HG02798 (cell line): ENCODE measurements around the gene CPXM1.
"Not testable (repeated sequence)": the region's sequence is repeated elsewhere in the genome, so short reads cannot be mapped to it uniquely, and the experiment has no call there.

Experiments
- ATAC-seq: cut with Tn5 transposase; IDR thresholded peaks from one replicate; pipeline ENCODE4 v1.9.1; 2021; ENCODE audit warnings: mild to moderate bottlenecking; ENCODE audit not compliant: unreplicated experiment, poor library complexity

The CPXM1 gene

DNA sequence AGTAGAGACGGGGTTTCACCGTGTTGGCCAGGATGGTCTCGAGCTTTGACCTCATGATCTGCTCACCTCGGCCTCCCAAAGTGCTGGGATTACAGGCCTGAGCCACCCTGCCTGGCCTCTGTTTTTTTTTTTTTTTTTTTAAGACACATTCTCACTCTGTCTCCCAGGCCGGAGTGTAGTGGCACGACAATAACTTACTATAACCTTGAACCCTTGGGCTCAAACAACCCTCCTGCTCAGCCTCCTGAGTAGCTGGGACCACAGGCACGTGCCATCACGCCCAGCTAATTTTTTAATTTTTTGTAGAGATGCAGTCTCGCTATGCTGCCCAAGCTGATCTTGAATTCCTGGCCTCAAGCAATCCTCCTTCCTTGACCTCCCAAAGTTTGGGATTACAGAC, 26.6 kb downstream of the CPXM1 start:
- no peak for ATAC-seq

DNA sequence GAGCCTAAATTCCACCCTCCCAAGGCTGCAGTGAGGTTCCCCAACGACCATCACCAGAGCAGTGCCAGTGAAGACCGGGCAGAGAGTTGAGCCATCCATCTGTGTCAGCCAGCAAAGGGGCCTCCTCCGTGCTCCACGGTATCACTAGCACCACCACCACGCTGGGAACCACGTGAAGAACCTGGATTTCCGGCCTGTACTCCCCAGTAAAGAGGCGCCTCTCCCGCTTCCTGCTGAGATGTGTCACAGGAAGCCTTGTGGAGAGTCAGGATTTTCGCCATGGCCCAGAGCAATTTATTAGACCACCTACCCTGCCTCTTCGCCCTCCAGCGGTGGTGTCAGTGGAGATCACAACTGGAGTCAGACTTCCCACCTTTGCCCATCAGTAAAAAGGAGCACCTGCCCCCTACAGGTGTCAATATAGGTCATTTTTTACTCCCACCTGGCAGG, 28.8 kb downstream of the CPXM1 start:
- no peak for ATAC-seq

DNA sequence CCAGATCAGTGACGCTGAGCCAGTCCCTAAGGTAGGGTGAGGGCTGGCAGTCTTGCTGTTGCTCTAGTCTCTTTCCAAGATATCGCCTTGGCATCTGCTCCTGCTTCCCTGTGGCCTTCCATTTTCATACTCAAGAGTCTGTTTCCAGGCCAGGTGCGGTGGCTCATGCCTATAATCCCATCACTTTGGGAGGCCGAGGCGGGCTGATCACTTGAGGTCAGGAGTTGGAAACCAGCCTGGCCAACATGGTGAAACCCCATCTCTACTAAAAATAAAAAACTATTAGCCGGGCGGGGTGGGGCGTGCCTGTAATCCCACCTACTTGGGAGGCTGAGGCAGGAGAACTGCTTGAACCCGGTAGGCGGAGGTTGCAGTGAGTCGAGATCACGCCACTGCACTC, 30.3 kb downstream of the CPXM1 start:
- ATAC-seq: not testable (repeated sequence)

DNA sequence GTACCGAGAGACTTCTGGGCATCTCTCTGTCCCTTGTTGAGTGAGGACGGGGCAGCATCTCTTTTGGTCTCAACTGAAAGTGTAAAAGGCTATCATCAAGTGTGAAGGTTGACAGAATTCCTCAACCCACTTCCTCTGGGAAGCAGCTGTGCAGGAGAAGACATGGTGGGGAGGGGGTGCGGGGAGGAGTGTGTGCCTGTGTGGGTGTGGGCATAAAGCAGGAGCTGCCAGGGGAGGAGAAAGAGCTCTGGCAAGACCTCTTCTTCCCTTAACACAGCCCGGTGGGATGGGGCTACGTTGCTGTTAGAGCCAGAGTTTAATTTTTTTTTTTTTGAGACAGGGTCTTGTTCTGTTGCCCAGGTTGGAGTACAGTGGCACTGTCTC, 31.8 kb downstream of the CPXM1 start:
- no peak for ATAC-seq

DNA sequence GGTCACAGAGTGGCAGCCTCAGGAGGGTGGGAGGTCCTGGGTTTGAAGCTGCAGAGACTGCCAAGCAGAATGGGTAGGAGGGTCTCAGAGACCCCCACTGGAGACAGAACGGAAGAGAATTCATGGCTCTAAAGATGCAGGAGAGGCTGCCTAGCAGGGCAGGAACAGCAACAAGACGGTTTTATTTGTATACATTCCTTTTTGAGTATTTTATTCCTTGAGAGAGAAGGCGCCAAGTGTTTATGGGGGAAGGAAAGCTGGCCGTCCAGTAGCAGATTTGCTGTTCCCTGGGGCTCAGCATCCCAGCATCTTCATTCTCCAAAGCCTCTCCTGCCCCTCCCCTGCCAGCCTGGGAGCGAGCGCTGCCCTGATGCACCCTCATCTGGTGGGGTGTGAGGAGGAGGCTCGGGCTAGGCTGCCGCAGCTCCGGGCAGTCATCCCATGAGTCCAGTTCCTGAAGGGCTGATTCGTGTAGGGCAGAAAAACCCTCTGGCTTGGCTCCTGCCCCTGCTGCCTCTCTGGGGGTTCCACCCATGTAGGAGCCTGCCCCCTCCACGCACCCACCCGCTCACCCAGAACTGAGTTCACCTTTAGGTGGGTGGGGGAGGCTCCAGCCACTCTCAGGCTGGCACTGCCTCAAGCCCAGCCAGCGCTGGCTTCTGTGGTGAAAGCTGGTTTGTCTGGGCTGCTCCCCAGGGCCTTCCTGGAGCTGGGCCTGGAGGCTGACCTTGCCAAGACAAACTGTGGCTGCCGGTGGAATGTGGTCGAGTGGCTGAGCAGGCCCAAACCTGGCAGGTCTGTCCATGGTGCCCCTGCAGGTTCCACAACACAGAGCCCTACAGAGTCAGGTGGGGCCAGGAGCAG, 32.4 kb downstream of the CPXM1 start:
- no peak for ATAC-seq

DNA sequence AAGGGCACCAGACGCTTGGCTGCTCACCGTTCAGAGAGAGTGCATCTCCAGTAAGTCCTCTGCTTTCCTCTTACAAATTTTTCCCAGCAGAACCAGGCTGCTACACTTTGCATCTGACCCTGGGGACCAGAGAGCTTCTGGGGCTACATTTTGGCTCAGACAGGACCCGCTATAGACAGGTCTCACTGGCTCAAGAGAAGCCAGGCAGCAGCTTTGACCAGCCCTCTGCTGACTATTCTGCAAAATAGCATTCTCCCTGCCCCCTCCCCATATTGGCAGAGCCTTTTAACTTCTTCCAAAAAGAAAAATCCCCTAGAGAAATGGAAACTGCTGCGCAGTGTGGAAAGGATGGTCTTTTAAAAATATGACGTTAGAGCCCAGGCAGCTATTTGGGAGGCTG, 37.2 kb downstream of the CPXM1 start:
- ATAC-seq: no peak

DNA sequence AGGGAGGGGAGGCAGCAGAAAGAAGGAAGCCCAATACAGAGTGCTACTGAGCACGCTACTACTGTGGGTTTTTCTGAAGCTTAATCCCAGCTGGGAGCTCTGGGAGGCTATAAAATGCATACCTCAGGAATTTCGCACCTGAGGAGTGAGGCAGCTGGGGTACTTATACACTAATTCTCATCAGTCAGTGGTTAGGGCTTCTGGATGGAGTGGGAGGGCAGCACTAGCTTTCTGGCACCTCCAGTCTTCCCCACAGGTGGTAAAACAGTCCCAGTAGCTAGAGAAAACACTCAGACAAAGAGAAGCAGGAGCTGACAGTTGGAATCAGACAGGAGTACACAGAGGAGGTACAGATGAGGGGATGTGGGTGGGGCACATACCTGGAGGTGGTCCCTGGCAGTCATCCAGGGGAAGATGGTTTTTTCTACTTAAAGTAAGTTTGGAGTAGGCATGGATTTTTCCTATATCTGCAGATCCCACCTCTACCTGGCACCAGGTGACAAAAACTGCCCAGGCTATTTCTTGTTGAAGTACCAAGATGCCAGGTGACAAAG, 37.8 kb downstream of the CPXM1 start:
- ATAC-seq: no peak

DNA sequence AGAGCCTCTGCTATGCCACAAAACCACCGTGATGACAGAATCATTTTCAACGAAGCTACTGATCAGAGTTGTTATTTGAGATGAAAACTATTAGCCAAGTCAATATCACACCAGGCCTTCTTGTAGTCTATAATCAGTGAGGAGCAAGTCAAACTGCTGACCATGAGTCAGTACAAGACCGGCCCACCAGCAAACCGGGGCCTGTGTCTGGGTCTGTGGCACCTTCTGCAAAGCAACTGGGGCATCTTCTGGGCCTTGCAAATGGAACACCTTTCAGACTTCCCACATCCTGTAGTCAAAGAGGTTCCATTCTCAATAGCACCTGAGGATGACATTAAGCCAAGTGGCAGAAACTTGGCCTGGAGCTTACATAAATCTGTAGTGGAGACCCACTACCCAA, 38.5 kb downstream of the CPXM1 start:
- ATAC-seq: no peak

DNA sequence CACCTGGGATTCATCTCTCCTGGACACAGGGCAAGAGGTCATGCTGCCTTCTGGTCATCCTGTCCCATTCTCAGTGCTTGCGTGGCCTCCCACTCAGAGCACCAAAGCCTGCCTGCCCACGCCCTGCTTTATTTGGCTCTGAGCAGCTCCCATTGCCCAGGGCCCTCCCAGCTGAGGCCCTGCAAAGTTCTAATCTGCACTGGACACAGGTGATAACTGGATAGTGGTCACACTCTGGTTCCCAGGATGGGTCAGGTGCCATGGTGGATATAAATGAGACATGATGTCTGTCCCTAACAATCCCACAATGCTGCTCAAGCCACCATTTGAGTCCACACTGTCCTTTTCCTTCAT, 39.5 kb downstream of the CPXM1 start:
- ATAC-seq: no peak

DNA sequence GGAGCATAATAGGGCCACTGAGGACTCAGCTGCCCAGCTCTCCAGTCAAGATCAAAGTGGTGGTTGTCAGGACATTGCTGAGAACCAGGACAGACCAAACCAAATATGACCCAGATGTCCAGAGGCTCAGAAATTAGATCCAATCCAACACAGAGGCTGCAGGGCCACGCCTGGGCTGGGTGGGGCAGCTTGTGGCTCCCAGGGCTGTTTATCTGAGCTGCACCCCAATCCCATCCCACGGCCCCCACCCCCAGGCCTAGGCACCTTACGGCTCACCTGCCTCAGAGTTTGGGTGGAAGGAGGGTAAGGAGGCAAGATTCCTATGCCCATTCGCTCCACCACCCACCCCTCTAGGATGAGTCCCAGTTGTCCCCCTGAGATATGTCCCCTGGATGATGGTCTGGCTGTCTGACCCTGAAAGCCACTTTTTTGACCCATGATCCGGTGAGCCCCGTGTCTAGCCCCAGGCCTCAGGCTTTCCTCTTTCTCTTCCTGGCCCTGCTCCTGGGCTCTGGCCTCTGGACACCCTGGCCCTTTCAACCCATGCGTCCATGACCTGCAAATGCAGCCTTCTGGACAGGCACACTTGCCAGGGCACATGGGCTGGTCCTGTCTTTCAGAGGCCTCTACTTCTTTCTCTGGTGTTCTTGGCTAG, 40.0 kb downstream of the CPXM1 start:
- ATAC-seq: no peak

DNA sequence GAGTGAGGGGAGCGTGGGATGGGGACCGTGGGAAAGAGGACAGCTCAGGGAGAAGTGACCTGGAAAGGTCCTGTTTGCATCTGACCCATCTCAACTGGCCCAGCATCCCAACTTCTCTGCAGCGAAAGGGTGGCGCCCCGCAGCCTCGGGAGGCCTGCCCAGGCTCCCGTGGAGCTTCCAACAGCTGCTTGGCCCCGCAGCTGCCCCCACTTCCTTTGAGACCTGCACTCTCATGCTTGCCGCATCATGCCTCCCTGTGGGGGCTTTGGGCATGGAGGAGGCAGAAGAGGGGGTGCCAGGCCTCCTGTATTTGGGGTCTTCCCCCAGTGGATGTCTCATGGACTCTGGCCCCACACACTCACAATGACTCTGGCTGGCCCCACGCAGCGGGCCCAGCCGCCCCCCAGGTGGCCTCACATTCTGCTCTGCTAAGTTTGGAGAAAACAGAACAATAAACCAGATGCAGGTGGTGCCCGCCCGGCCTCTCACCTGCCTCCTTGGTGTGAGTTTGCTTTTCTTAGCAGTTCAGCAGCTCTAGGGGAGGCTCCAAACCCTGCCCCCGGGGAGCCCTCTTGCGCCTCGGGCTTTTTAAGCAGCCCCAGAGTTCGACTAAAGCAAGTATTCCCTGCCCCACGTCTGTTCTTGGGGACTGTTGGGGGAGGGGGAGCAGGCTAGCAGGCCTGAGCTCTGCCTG, 40.7 kb downstream of the CPXM1 start:
- ATAC-seq: no peak

DNA sequence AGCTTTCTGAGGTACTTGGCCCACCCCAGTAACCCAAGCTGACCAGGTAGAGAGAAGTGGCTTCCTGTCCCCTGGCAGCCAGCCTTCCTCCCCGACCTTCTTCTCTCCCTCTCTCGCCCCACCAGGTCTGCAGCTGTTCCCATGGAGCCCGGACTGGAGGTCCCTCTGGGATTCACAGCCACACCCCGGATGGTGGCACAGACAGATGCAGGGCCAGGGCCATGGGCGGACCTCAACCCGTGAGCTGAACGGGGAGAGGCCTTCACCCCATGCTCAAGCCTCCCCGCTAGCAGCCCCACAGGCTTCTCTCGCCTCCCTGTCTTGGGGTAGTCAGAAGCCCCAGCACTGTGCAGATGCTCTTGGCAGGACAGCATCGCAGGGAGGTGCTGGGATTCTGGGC, 41.3 kb downstream of the CPXM1 start:
- ATAC-seq: no peak

DNA sequence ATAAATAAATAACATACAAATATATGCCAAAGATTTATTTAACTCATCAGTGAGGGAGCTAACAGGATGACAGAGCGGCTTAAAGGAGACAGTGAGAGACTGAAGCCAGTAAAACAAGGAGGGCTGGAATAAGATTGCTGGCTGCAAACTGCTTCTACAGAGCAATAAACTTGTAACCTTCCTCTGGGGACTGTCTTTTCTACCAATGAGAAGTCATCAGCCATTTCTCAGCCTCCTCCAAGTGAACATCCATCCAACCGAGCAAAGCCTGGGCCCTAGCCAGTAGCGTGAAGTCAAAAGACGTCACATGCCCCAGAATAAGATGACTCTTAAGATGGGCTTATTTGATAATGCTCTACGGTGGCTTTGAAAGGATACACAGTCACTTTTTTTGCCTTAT, 42.5 kb downstream of the CPXM1 start:
- ATAC-seq: no peak

DNA sequence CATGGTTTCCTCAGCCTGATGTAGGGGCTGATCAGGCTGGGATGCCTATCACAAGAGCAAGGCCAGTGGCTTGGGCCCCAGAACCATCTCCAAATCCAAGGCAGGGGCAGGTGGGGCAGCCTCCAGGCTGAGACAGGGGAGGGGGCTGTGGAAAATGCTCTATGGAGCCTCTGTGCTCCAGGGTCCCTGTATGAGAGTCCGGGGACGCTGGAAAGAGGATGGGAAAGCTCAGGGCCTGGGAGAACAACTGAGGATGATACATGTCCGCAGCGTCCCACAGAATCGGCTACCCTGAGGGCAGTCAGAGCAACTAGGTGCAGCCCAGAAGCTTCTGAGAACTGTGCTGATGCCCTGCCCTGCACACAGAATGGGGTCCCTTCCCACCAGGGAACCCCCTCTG, 43.4 kb downstream of the CPXM1 start:
- no peak for ATAC-seq

DNA sequence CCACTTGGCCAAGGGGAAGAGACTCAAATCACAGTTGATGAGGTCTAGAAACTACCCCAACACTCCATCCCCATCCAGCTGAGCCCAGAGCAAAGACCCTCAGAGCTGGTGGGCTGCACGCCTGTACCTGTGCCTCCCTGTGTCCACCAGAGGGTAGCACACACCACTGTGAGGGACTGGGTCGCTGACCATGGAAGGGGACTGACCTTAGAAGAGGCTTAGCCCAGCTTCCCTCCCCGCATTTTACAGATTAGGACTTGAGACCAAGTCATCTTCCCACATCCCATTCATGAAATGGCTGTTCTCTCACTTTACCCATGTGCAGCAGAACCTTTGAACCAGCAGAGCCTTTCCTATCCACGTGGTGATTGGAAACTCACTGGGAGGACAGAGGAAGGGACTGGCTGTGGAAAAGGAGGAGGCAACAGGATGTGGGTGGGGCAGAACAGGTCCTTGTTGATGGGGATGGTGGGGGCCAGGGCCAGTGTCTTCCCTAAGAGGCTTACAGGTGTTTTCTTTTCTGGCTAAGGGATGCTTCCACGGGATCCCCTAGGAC, 44.3 kb downstream of the CPXM1 start:
- no peak for ATAC-seq

DNA sequence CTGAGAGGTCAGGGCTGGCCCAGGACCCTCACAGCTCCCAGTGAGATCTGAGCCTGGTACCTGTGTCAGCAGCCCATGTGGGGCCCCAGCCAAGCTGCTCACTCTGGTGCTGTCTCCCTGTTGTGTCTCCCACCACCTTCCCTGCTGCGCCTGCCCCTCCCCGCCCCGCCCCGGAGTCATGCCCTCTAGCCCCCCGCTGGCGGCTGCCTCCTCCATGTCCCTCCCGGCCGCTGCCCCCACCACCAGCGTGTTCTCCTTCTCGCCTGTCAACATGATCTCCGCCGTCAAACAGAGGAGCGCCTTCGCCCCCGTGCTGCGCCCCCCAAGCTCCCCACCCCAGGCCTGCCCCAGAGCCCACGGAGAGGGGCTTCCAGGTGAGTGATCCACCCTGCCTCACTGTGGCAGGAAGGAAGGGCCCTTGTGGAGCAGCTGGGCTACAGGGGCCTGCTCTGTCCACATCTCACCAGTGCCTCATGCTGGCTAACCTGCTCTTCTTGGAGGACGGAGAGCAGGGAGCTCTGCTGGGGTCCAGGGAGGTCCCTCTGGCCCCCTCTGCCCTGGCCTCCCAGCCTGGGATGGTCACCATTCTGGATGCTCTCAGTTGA, 44.9 kb downstream of the CPXM1 start:
- no peak for ATAC-seq

DNA sequence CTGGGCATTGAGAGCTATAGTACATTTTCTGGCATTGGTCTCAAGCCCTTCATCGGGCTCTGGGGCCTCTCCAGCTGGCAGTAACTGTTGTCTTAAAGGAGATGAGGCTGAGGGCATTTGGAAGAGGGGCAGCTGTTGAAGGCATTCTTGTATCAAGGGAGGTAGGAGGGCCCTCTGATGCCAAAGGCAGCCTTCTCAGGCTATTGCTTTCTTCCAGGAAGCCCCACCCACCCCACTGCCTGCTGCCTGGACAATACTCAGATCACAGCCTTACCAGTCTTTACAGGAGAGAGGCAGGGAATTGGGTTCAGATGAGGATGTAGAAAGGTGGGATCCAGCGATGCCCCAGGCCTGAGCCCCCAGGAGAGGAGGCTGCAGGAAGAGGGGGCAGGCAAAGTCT, 46.0 kb downstream of the CPXM1 start:
- no peak for ATAC-seq

DNA sequence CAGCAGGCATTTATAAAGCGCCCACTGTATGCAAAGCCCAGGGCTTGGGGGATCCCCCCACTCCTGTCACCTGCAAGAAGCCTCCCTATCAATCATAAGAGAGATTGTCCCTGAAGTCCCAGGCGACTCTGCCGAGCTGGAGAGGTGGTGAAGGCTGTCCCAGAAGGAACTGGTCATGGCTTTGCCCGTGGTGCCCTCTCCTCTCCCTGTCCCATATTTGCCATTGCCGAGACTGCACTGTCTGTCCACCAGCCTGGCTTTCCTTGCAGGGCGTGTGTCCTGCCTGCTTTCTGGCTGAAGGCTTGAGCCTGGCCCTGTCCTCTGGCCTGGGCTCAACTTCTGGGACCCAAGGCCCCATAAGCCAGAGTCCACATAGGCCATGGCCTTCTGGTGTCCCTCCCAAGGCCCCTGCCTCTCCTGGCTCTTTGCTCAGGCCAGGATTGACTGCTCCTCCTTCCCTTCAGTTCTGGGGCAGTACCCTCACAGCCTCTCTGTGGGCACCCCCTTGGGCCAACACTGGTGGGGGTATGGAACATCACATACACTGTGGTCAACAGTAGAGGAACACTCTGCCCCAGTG, 46.9 kb downstream of the CPXM1 start:
- ATAC-seq: no peak

DNA sequence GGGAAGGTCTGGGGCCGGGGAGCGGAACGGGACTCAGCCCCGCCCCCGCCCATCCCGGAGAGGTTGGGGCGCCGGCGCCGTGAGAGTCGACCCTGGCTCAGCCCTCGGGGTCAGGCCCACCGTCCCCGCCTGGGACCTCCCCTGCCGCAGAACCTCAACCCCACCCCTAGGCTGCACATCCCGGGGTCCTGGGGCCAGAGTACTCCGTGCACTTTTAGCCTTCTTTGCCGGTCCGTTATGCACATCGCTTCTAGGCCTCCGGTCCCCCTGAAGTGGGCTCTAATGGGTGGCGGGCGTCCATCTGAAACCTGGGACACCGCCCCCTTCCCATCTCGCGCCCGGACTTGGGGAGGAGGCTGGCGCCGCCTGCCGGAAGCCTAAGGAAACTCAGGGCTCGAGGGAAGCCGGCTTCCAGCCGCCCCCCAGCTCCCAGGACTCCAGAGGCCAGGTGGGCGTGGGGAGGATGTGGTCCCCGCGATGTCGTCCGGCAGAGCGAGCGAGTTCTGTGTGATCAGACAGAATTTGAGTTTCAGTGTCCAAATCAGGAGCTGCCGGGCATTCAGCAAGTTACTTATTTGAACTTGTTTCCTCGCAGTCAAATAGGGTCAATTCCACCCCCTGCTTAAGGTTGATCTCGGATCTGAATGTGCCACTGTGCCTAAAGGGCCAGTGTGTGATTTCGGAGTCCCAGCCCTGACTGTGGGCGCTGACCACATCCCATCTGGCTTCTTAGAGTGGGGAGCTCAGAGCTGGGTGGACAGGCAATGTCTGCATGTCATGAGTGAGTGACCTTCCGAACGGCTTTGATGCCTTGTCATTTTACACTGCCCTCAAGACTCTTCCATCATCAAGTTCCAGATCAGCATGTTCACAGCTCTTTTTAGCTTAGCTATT, 47.6 kb downstream of the CPXM1 start:
- no peak for ATAC-seq
